Endothelial cell of umbilical vein (primary cell): ENCODE data around the gene ZNF146. TPM values are rescaled to one million over a fixed set of nuclear protein-coding genes. Genes with fewer than 3 reads are reported as not detected.
"Not testable (repeated sequence)": the region's sequence is repeated elsewhere in the genome, so short reads cannot be mapped to it uniquely, and the experiment has no call there.

ENCODE experiments used
- BruUV-seq: library from RNA; stranded (reverse); fragments of 400-500 nt; replicated peaks from 2 replicates; lab custom pipeline; 2021; lab: Mats Ljungman, UMichigan
- CTCF ChIA-PET: fragments of 300-600, 350-600 bp; sonication (Branson Sonifier 250); formaldehyde crosslinking; loops from one replicate; lab custom pipeline; 2021; ENCODE audit warnings: antibody characterized with exemption, inconsistent platforms; lab: Charles Lee
- POLR2A ChIA-PET: fragments of 300-600, 350-600 bp; sonication (Branson Sonifier 250); formaldehyde crosslinking; loops from one replicate; lab custom pipeline; 2021; ENCODE audit warnings: antibody characterized with exemption, inconsistent platforms; lab: Charles Lee
- DNase-seq: peaks from one replicate; pipeline ENCODE4 v3.0.0-alpha.2; 2011; ENCODE audit warnings: low read depth, low spot score
- FAIRE-seq: peaks from 2 replicates; lab custom pipeline; 2011; peaks lifted over from hg19 to GRCh38; lab: Jason Lieb, UNC
- H2AFZ ChIP-seq: 2 replicates; pipeline ENCODE4 v1.6.0; 2012; ENCODE audit warnings: low read depth, low read length, control low read depth, inconsistent platforms
- H3K27ac ChIP-seq: 2 replicates; pipeline ENCODE4 v1.5.1; 2011; ENCODE audit warnings: low read depth, mild to moderate bottlenecking, control low read depth, low read length, moderate library complexity; ENCODE audit not compliant: insufficient read depth
- H3K27me3 ChIP-seq, 2 experiments: 2 replicates each; pipeline versions ENCODE4 v1.6.0 to v1.6.1; 2011; ENCODE audit warnings: low read length in 2 of 2, mixed read lengths in 1 of 2; ENCODE audit not compliant: control insufficient read depth in 2 of 2, insufficient read depth in 2 of 2
- H3K36me3 ChIP-seq, 2 experiments: 2 replicates in 1 of 2; 3 replicates in 1 of 2; pipeline ENCODE4 v1.5.1; 2011; ENCODE audit warnings: low read length in 2 of 2, mild to moderate bottlenecking in 1 of 2, moderate library complexity in 1 of 2; ENCODE audit not compliant: control insufficient read depth in 2 of 2, insufficient read depth in 2 of 2; ENCODE audit errors: extremely low read depth in 1 of 2
- H3K4me1 ChIP-seq: 3 replicates; pipeline ENCODE4 v1.5.1; 2011; ENCODE audit warnings: mild to moderate bottlenecking, low read length; ENCODE audit not compliant: control insufficient read depth, insufficient read depth; ENCODE audit errors: extremely low read depth
- H3K4me2 ChIP-seq: 2 replicates; pipeline ENCODE4 v1.6.1; 2011; ENCODE audit warnings: low read length, control low read depth, mixed read lengths; ENCODE audit not compliant: insufficient read depth
- H3K4me3 ChIP-seq, 3 experiments: fragments of 200-600 bp in 1 of 3; sonication (generic), shearing (Covaris generic) in 1 of 3; replicated peaks in 1 of 3; 2 replicates each; pipeline ENCODE4 v1.5.1; 2011 to 2016; ENCODE audit warnings: control low read depth in 3 of 3, low read length in 3 of 3, mild to moderate bottlenecking in 2 of 3, inconsistent platforms in 1 of 3, low read depth in 1 of 3, moderate library complexity in 1 of 3; ENCODE audit not compliant: insufficient read depth in 1 of 3
- H3K79me2 ChIP-seq: 2 replicates; pipeline ENCODE4 v1.6.0; 2012; ENCODE audit warnings: low read length, inconsistent platforms; ENCODE audit not compliant: control insufficient read depth, insufficient read depth
- H3K9ac ChIP-seq: replicated peaks from 2 replicates; pipeline ENCODE3; 2011; ENCODE audit warnings: low read length, control low read depth; ENCODE audit not compliant: insufficient read depth; ENCODE audit errors: extremely low read depth
- H3K9me1 ChIP-seq: replicated peaks from 3 replicates; pipeline ENCODE4 v1.6.0; 2011; ENCODE audit warnings: mild to moderate bottlenecking, low read length; ENCODE audit not compliant: control insufficient read depth, insufficient read depth; ENCODE audit errors: extremely low read depth
- H3K9me3 ChIP-seq: replicated peaks from 2 replicates; pipeline ENCODE4 v1.5.1; 2012; ENCODE audit warnings: low read length, inconsistent platforms; ENCODE audit not compliant: control insufficient read depth, insufficient read depth
- H4K20me1 ChIP-seq: replicated peaks from 2 replicates; pipeline ENCODE3; 2011; ENCODE audit warnings: mild to moderate bottlenecking, low read length; ENCODE audit not compliant: control insufficient read depth, insufficient read depth; ENCODE audit errors: extremely low read depth
- CTCF ChIP-seq, 2 donors: IDR thresholded peaks; 1 replicate in 1 of 2; 2 replicates in 1 of 2; pipeline ENCODE4 v1.5.1; 2011; ENCODE audit warnings: low read length in 2 of 2, mild to moderate bottlenecking in 2 of 2, moderate library complexity in 2 of 2, control low read depth in 1 of 2, inconsistent platforms in 1 of 2, low read depth in 1 of 2; ENCODE audit not compliant: insufficient read depth in 1 of 2; ENCODE audit errors: extremely low read depth in 1 of 2
- FOS ChIP-seq: IDR thresholded peaks from 2 replicates; pipeline ENCODE4 v1.6.1; 2011; ENCODE audit warnings: mild to moderate bottlenecking, low read length, moderate library complexity, borderline replicate concordance; ENCODE audit not compliant: insufficient read depth
- JUN ChIP-seq: IDR thresholded peaks from 2 replicates; pipeline ENCODE4 v1.6.1; 2011; ENCODE audit warnings: borderline replicate concordance, low read depth; ENCODE audit not compliant: insufficient read length, insufficient read depth
- POLR2AphosphoS5 ChIP-seq: IDR thresholded peaks from 2 replicates; pipeline ENCODE4 v1.6.1; 2012; ENCODE audit warnings: low read depth, mild to moderate bottlenecking, control low read depth, low read length, moderate library complexity; ENCODE audit not compliant: insufficient read depth
- dilution Hi-C: fragments of 300-500 bp; cut with MboI; formaldehyde crosslinking; loops from one replicate; pipeline ENCODE4 v1.15.0; 2019; ENCODE audit warnings: low sequenced_read_pairs; ENCODE audit not compliant: extremely low pct_ligation_motif_present
- intact Hi-C: fragments of 100-400 bp; cut with micrococcal nuclease; formaldehyde crosslinking; loops from one replicate; pipeline ENCODE4 v1.10.0; 2022
- polyA plus RNA-seq, 4 experiments: library from polyadenylated mRNA; depleted of rRNA in 3 of 4; stranded (reverse) in 3 of 4; unstranded in 1 of 4; fragments of >200 nt; gene quantifications; 2 replicates each; pipeline versions ENCODE4 v1.2.1 to v1.2.3, GENCODE V29; 2011 to 2012; ENCODE audit warnings: missing spikeins in 1 of 4
- total RNA-seq: library from RNA; stranded (reverse); gene quantifications from 2 replicates; pipeline ENCODE4 v1.2.3, GENCODE V29; 2021

ZNF146 gene
- total and polyA plus RNA-seq, 2 donors (not counting 3 experiments of a cell fraction or from before 2014, with no cell fraction given) = 17.8 to 63.3 TPM

GRCh38 chr19:36225219-36225892 lies 10.4 kb downstream of the ZNF146 start:
- dilution Hi-C loops = no loop called here
- Histone ChIP-seq H3K27ac (peak overlapping the region; percentile 83), H4K20me1 (peaks cover 4% of the 10 kb centered on the region), H3K4me3 (peak overlapping the region in 1 of 3 experiments; percentile 42), H3K9ac (peak overlapping the region; percentile 64), H2AFZ (no peak overlapping the region), H3K36me3 (peaks cover 13 to 22% of the 10 kb centered on the region in 2 experiments), H3K4me2 (peak overlapping the region; percentile 84), H3K9me3 (no peaks in the 10 kb centered on the region), H3K4me1 (peaks cover 22% of the 10 kb centered on the region), H3K27me3 (no peaks in the 10 kb centered on the region), H3K9me1 (no peaks in the 10 kb centered on the region), H3K79me2 (peaks cover 90% of the 10 kb centered on the region)
- no TSS peak for BruUV-seq
- intact Hi-C loops = loop anchor here (1.0 kb wide), 1 partner anchor 11 kb away; the partner anchor contains the start of gene ZNF565
- DNase-seq = peak; percentile 72
- ChIA-PET CTCF (interaction anchor here (1.9 kb wide), 1 partner anchor 10 kb away, joined by 6 read pairs; the partner anchor contains the start of gene ZNF146), POLR2A (interaction anchor here (0.7 kb wide), 2 partner anchors 19 to 264 kb away, joined by 3 to 4 read pairs; partner anchors contain the start of gene ZNF566)
- FAIRE-seq = peak; percentile 59
- TF ChIP-seq CTCF (IDR thresholded peaks at IDR 0.05; ENCODE audit: extremely low read depth in 1 of 2, insufficient read depth in 1 of 2, low read depth in 1 of 2, low read length in 2 of 2) (no peak), POLR2AphosphoS5 (no peak), JUN (peak; percentile 68), FOS (peak; percentile 67)

GRCh38 chr19:36233626-36234025 lies 18.7 kb downstream of the ZNF146 start:
- H2AFZ ChIP-seq, H3K4me1 ChIP-seq, POLR2A ChIA-PET, DNase-seq, H3K4me3 ChIP-seq, H3K27ac ChIP-seq, H4K20me1 ChIP-seq, dilution Hi-C loops, H3K27me3 ChIP-seq, CTCF ChIA-PET, H3K4me2 ChIP-seq, BruUV-seq, H3K9me3 ChIP-seq, intact Hi-C loops, H3K9ac ChIP-seq, FAIRE-seq, H3K9me1 ChIP-seq: not testable (repeated sequence)
- peaks cover 41 to 46% of the 10 kb centered on the region in 2 experiments for H3K36me3 ChIP-seq
- H3K79me2 ChIP-seq = peaks cover 13% of the 10 kb centered on the region
